Testis (tissue), 2 donors: ENCODE measurements around the gene PPP1R3E.

Source experiments
- CTCF ChIP-seq, 3 experiments: fragments of 450-650 bp in 2 of 3; fragments of 200-600 bp in 1 of 3; sonication (generic) in 1 of 3; IDR thresholded peaks; one replicate each; pipeline ENCODE4 v1.5.1; 2016 to 2019; ENCODE audit warnings: antibody characterized with exemption in 3 of 3, mild to moderate bottlenecking in 2 of 3, moderate library complexity in 1 of 3
- POLR2A ChIP-seq: fragments of 450-650 bp; IDR thresholded peaks from one replicate; pipeline ENCODE4 v1.6.1; 2017; ENCODE audit warnings: antibody characterized with exemption, mild to moderate bottlenecking, moderate library complexity

- TF ChIP-seq CTCF (IDR thresholded peaks at IDR 0.05) = no peak
- TF ChIP-seq POLR2A = no peak
Observed at GRCh38 chr14:23302290-23303225, at the start of gene PPP1R3E.
